Transverse colon (tissue), 4 donors: Measurements from ENCODE around the gene RPL10. TPM values are rescaled to one million over a fixed set of nuclear protein-coding genes. Genes with fewer than 3 reads are reported as not detected.
"Not testable (repeated sequence)": the region's sequence is repeated elsewhere in the genome, so short reads cannot be mapped to it uniquely, and the experiment has no call there.

Experiments used
- DNase-seq: peaks from one replicate; pipeline ENCODE4 v3.0.0-alpha.2; 2019
- H3K27ac ChIP-seq, 4 donors: fragments of 200-600 bp; sonication (generic); 2 replicates each; pipeline ENCODE4 v1.5.1; 2016 to 2018; ENCODE audit warnings: inconsistent platforms in 4 of 4
- H3K27me3 ChIP-seq: fragments of 200-600 bp; sonication (generic); 2 replicates; pipeline ENCODE4 v1.5.1; 2017; ENCODE audit warnings: inconsistent platforms
- H3K36me3 ChIP-seq, 4 donors: fragments of 200-600 bp; sonication (generic); 2 replicates each; pipeline ENCODE4 v1.5.1; 2017 to 2019; ENCODE audit warnings: inconsistent platforms in 4 of 4
- H3K4me1 ChIP-seq, 4 donors: fragments of 200-600 bp; sonication (generic); 2 replicates each; pipeline ENCODE4 v1.5.1; 2017 to 2020; ENCODE audit warnings: inconsistent platforms in 4 of 4
- H3K4me3 ChIP-seq, 4 donors: fragments of 200-600 bp; sonication (generic); 1 replicate in 1 of 4; 2 replicates in 3 of 4; pipeline versions ENCODE4 v1.5.1 to v1.6.1; 2017 to 2019; ENCODE audit warnings: inconsistent platforms in 4 of 4
- H3K9me3 ChIP-seq, 2 donors: fragments of 200-600 bp; sonication (generic); 2 replicates each; pipeline ENCODE4 v1.5.1; 2017 to 2019; ENCODE audit warnings: inconsistent platforms in 2 of 2
- EP300 ChIP-seq: sonication (generic); formaldehyde crosslinking; IDR thresholded peaks from one replicate; pipeline ENCODE4 v1.6.1; 2017; ENCODE audit warnings: antibody characterized with exemption, low read depth
- POLR2A ChIP-seq: fragments of 450-650 bp; IDR thresholded peaks from one replicate; pipeline ENCODE4 v1.6.1; 2016; ENCODE audit warnings: antibody characterized with exemption, mild to moderate bottlenecking, moderate library complexity
- POLR2AphosphoS5 ChIP-seq, 3 donors: sonication (generic); formaldehyde crosslinking; IDR thresholded peaks; one replicate each; pipeline ENCODE4 v1.6.1; 2016; ENCODE audit warnings: antibody characterized with exemption in 3 of 3
- WGBS, 2 donors: methylation state at CpG; one replicate each; pipeline ENCODE4 v1.1.5; 2018; ENCODE audit warnings: low coverage in 1 of 2; 5-methylcytosine and 5-hydroxymethylcytosine counted together
- in situ Hi-C, 4 donors: fragments of 200-750 bp; cut with MboI; loops; one replicate each; pipeline versions ENCODE4 v1.15.0 to v1.15.1; 2017; ENCODE audit warnings: low sequenced_read_pairs in 3 of 4, low pct_ligation_motif_present in 1 of 4, low pct_unique_long_range_greater_than_20kb in 1 of 4
- intact Hi-C: fragments of 100-400 bp; cut with DNase I; formaldehyde crosslinking; loops from one replicate; pipeline ENCODE4 v1.15.1; 2023; ENCODE audit warnings: low total_unique reads
- total RNA-seq, 4 donors: library from RNA; depleted of rRNA; stranded (reverse); fragments of >200 nt; gene quantifications; one replicate each; pipeline ENCODE4 v1.1.0, GENCODE V29; 2016
- TF ChIP-seq, protein P1 (sequence below), 5 experiments: fragments of 200-600 bp in 3 of 5; fragments of 450-650 bp in 2 of 5; sonication (generic) in 3 of 5; IDR thresholded peaks; 1 replicate in 2 of 5; 2 replicates in 3 of 5; pipeline ENCODE4 v1.5.1; 2016 to 2017; ENCODE audit warnings: antibody characterized with exemption in 5 of 5, inconsistent platforms in 3 of 5, mild to moderate bottlenecking in 2 of 5, moderate library complexity in 1 of 5

The RPL10 gene
- total RNA-seq, 4 donors from 2014 or later = 1,352 to 4,861 (median 3,415) TPM

GRCh38 chrX:154381271-154381670 lies 16.9 kb upstream of the RPL10 start:
- DNase-seq = no peak
- Histone ChIP-seq H3K4me3 (no peak overlapping the region), H3K27me3 (no peaks in the 10 kb centered on the region), H3K36me3 (no peaks in the 10 kb centered on the region), H3K4me1 (peaks cover 0 to 17% (median 7%) of the 10 kb centered on the region in 4 donors), H3K27ac (peak overlapping the region in 2 of 4 donors; percentile 97 to 99), H3K9me3 (no peaks in the 10 kb centered on the region)
- intact Hi-C loops (no loop called here), in situ Hi-C loops (no loop called here)
- TF ChIP-seq POLR2AphosphoS5 (IDR thresholded peaks at IDR 0.05) (no peak), POLR2A (no peak), EP300 (no peak)
- TF ChIP-seq, protein P1, sequence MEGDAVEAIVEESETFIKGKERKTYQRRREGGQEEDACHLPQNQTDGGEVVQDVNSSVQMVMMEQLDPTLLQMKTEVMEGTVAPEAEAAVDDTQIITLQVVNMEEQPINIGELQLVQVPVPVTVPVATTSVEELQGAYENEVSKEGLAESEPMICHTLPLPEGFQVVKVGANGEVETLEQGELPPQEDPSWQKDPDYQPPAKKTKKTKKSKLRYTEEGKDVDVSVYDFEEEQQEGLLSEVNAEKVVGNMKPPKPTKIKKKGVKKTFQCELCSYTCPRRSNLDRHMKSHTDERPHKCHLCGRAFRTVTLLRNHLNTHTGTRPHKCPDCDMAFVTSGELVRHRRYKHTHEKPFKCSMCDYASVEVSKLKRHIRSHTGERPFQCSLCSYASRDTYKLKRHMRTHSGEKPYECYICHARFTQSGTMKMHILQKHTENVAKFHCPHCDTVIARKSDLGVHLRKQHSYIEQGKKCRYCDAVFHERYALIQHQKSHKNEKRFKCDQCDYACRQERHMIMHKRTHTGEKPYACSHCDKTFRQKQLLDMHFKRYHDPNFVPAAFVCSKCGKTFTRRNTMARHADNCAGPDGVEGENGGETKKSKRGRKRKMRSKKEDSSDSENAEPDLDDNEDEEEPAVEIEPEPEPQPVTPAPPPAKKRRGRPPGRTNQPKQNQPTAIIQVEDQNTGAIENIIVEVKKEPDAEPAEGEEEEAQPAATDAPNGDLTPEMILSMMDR (IDR thresholded peaks at IDR 0.05) = no peak
- 51% methylated on average over 6 of the region's 6 CpGs; no CpG with 5 or more reads in 1 of the 2 donors for WGBS, 2 donors

GRCh38 chrX:154382483-154383069 lies 15.6 kb upstream of the RPL10 start:
- Histone ChIP-seq H3K4me1 (peaks cover 0 to 17% (median 7%) of the 10 kb centered on the region in 4 donors), H3K4me3 (no peak overlapping the region), H3K36me3 (no peaks in the 10 kb centered on the region), H3K27me3 (no peaks in the 10 kb centered on the region), H3K9me3 (no peaks in the 10 kb centered on the region), H3K27ac (no peak overlapping the region)
- 72 to 100% methylated on average over 1 to 11 of the region's 11 CpGs for WGBS, 2 donors
- in situ Hi-C loops (no loop called here), intact Hi-C loops (no loop called here)
- no peak for DNase-seq
- TF ChIP-seq, protein P1 (IDR thresholded peaks at IDR 0.05) = no peak
- TF ChIP-seq POLR2A = no peak
- no peak for TF ChIP-seq EP300
- TF ChIP-seq POLR2AphosphoS5 (IDR thresholded peaks at IDR 0.05) = no peak

DNA sequence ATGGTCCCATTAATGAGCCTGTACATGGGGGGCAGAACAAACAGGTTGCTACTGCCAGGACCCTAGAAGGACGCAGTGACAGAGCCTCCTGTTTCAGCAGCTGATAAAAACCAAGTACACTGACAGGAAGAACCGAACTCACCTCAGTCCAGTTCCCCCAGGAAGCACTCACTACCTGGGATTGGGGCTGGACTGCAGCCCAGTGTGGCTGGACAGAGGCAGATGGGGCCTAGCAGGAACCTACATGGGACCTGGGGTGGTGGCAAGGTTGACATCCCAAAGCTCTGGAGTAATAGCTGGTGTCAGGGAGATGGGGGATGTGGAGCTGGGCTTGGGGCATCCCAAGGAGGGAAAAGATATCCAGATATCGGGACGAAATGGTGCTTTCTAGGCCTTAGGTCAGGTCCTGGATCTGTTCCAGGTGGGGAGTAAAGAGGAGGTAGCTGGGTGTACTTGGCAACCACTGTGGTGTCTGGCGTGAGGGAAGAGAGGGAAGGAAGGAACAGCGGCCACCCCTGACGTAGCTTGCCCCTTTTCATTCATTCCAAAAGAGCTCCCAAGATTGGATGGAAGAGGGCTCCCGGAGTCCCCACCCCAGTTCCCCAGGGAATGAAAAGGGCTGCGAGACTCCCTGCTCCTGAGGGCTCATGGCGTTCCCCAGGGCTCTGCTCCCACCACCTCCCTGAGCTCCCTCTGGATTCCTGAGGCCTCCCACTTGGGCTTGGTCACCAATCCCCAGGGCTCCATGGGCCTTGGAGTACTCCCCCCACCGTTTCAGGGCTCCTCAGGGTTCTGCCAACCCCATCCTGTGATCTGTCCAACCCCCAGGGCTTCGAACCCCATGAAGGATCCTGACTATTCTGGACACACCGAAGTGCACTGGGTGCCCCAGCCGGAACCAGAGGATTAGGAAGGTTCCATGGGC lies 14.6 kb upstream of the RPL10 start:
- 78% methylated on average over 13 of the region's 14 CpGs; no CpG with 5 or more reads in 1 of the 2 donors for WGBS, 2 donors
- peak overlapping the region in 2 of 4 donors; percentile 17 to 40 for H3K27ac ChIP-seq
- in situ Hi-C loops (no loop called here), intact Hi-C loops (no loop called here)
- no peak overlapping the region for H3K4me3 ChIP-seq
- no peak for DNase-seq
- no peaks in the 10 kb centered on the region for H3K9me3 ChIP-seq
- TF ChIP-seq, protein P1 (IDR thresholded peaks at IDR 0.05) = no peak
- no peak for TF ChIP-seq EP300
- TF ChIP-seq POLR2AphosphoS5 (IDR thresholded peaks at IDR 0.05) = no peak
- TF ChIP-seq POLR2A = no peak
- H3K27me3 ChIP-seq = no peaks in the 10 kb centered on the region
- H3K4me1 ChIP-seq = peaks cover 0 to 12% (median 5%) of the 10 kb centered on the region in 4 donors
- H3K36me3 ChIP-seq = no peaks in the 10 kb centered on the region

- H3K27ac ChIP-seq = peak overlapping the region in 2 of 4 donors; percentile 6 to 40
- WGBS, 2 donors = 71% methylated on average over 8 of the region's 8 CpGs; no CpG with 5 or more reads in 1 of the 2 donors
- no peak for DNase-seq
These were observed 13.8 kb upstream of the RPL10 start for GRCh38 chrX:154384284-154384892.

DNA sequence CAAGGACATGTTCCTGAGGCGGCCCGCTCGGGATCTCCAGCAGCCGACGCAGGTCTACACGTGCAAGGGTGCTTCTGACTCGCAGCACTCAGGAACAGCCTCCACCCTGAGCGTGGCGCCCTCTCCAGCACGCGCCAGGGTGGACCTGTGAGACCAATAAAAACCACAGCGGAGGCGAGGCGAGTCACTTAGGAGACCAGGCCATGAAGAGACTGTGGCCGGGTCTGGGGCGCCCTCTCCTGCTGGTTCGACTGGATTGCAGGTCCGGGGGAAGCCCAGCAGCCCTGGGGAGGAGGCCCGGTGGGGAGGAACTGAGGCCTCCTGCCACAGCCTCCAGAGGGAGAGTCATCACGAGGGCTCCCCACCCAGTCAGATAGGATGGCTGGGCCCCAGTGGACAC lies 10.1 kb upstream of the RPL10 start:
- H3K9me3 ChIP-seq, H3K36me3 ChIP-seq, H3K27me3 ChIP-seq, intact Hi-C loops, H3K4me1 ChIP-seq, H3K4me3 ChIP-seq, DNase-seq, in situ Hi-C loops, H3K27ac ChIP-seq: not testable (repeated sequence)
- WGBS, 2 donors = no CpG with 5 or more reads among the region's 20 CpGs

More at GRCh38 chrX:154384284-154384892, 13.8 kb upstream of the RPL10 start:
- H3K9me3 ChIP-seq = no peaks in the 10 kb centered on the region
- in situ Hi-C loops (no loop called here), intact Hi-C loops (no loop called here)
- H3K36me3 ChIP-seq = no peaks in the 10 kb centered on the region
- H3K27me3 ChIP-seq = no peaks in the 10 kb centered on the region
- H3K4me3 ChIP-seq = no peak overlapping the region
- H3K4me1 ChIP-seq = peaks cover 0 to 12% (median 5%) of the 10 kb centered on the region in 4 donors
- no peak for TF ChIP-seq EP300
- TF ChIP-seq, protein P1 (IDR thresholded peaks at IDR 0.05) = peak in 2 of 5 experiments; percentile 9 to 16

GRCh38 chrX:154388649-154389048 lies 9.5 kb upstream of the RPL10 start:
- H3K4me1 ChIP-seq, H3K27me3 ChIP-seq, intact Hi-C loops, in situ Hi-C loops, H3K9me3 ChIP-seq, H3K27ac ChIP-seq, H3K36me3 ChIP-seq, H3K4me3 ChIP-seq, DNase-seq: not testable (repeated sequence)
- no CpG with 5 or more reads among the region's 16 CpGs for WGBS, 2 donors
